ENCODE results near the gene WASF3. TPM values are rescaled to one million over a fixed set of nuclear protein-coding genes. Genes with fewer than 3 reads are reported as not detected.

Gene WASF3
- total and polyA plus RNA-seq, 10 donors, result 1.7 to 16.4 (median 8.4) TPM

- WGBS, 5 donors, result 62 to 78% (median 76%) methylated on average over 4 of the region's 4 CpGs
- intact Hi-C loops (cut with DNase I; ENCODE audit: low total_unique reads), result no loop called here
- no peak overlapping the region for H3K27ac ChIP-seq
- no peak overlapping the region for H3K4me3 ChIP-seq
- H3K36me3 ChIP-seq, result no peaks in the 10 kb centered on the region
- TF ChIP-seq POLR2AphosphoS5 (IDR thresholded peaks at IDR 0.05) (no peak), CTCF (IDR thresholded peaks at IDR 0.05 in 8 of 11, conservative IDR thresholded peaks at IDR 0.05 in 3 of 11) (no peak), POLR2A (IDR thresholded peaks at IDR 0.05) (no peak)
- H3K9me3 ChIP-seq, result peaks cover 0 to 6% (median 0%) of the 10 kb centered on the region in 8 donors
- H3K4me1 ChIP-seq, result no peaks in the 10 kb centered on the region
- no peak for DNase-seq
- H3K27me3 ChIP-seq (replicated peaks in 1 of 7), result peaks cover 0 to 22% (median 0%) of the 10 kb centered on the region in 7 donors
Measured at GRCh38 chr13:26515721-26516120, 41.8 kb upstream of the WASF3 start.

DNA sequence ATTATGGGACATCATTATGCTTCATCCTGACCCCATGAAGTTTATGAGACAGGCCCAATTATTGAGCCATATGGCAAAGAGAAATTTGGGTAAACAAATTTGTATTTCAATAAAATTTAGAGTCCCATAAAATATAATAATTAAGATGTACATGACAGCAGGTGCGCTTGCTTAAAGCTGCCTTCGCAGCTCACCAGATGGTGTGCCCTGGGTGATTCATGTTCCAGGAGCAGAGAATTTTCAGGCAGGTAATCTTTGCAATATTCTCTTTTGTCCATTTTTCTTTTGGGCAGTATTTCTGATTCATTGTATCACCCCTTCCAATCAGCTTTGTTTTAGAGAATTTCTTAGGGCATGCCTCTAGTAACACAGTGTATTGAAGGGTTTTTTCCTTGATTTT, 39.5 kb upstream of the WASF3 start:
- Histone ChIP-seq H3K4me1 (no peaks in the 10 kb centered on the region), H3K36me3 (no peaks in the 10 kb centered on the region), H3K27ac (no peak overlapping the region), H3K9me3 (peaks cover 0 to 6% (median 0%) of the 10 kb centered on the region in 8 donors), H3K27me3 (replicated peaks in 1 of 7) (peaks cover 0 to 23% (median 0%) of the 10 kb centered on the region in 7 donors), H3K4me3 (no peak overlapping the region)
- WGBS, 5 donors, result 85 to 92% (median 88%) methylated on average over 2 of the region's 2 CpGs
- no peak for TF ChIP-seq POLR2AphosphoS5 (IDR thresholded peaks at IDR 0.05)
- no peak for DNase-seq
- intact Hi-C loops (cut with DNase I; ENCODE audit: low total_unique reads), result no loop called here

GRCh38 chr13:26518451-26518959, 39.0 kb upstream of the WASF3 start:
- intact Hi-C loops (cut with DNase I; ENCODE audit: low total_unique reads), result no loop called here
- H3K4me3 ChIP-seq, result no peak overlapping the region
- H3K27ac ChIP-seq, result no peak overlapping the region
- WGBS, 5 donors, result 12 to 18% (median 14%) methylated on average over 5 of the region's 5 CpGs
- no peaks in the 10 kb centered on the region for H3K4me1 ChIP-seq
- peaks cover 0 to 23% (median 0%) of the 10 kb centered on the region in 7 donors for H3K27me3 ChIP-seq (replicated peaks in 1 of 7)
- TF ChIP-seq CTCF (IDR thresholded peaks at IDR 0.05 in 8 of 11, conservative IDR thresholded peaks at IDR 0.05 in 3 of 11) (no peak), POLR2AphosphoS5 (IDR thresholded peaks at IDR 0.05) (no peak), POLR2A (IDR thresholded peaks at IDR 0.05) (no peak)
- peaks cover 0 to 6% (median 0%) of the 10 kb centered on the region in 8 donors for H3K9me3 ChIP-seq
- no peak for DNase-seq
- no peaks in the 10 kb centered on the region for H3K36me3 ChIP-seq

DNA sequence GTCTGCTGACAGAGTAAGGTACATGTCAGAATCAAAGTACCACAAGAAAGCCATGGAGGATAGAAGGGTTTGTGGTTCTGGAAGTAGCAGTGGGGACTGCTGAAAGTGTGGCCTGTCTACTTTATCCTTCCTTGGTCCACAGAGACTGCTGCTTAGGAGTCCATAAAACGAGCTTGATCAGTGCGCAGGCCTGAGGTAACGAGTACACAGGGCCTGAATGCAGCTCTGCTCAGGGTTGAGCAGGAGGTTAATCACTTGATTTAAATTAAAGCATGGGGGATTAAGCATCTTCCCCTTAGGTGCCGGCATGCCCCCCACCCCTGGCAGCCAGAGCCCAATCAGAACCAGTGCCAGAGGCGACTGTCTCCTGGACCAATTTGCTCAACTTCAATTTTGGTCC, 34.9 kb upstream of the WASF3 start:
- H3K9me3 ChIP-seq, result peaks cover 0 to 6% (median 0%) of the 10 kb centered on the region in 8 donors
- H3K27ac ChIP-seq, result no peak overlapping the region
- TF ChIP-seq CTCF (IDR thresholded peaks at IDR 0.05 in 8 of 11, conservative IDR thresholded peaks at IDR 0.05 in 3 of 11), result no peak
- no peak for TF ChIP-seq POLR2AphosphoS5 (IDR thresholded peaks at IDR 0.05)
- TF ChIP-seq POLR2A (IDR thresholded peaks at IDR 0.05), result no peak
- intact Hi-C loops (cut with DNase I; ENCODE audit: low total_unique reads), result no loop called here
- H3K4me3 ChIP-seq, result no peak overlapping the region
- H3K27me3 ChIP-seq (replicated peaks in 1 of 7), result peaks cover 0 to 27% (median 0%) of the 10 kb centered on the region in 7 donors
- 83 to 91% (median 88%) methylated on average over 5 of the region's 5 CpGs for WGBS, 5 donors
- no peaks in the 10 kb centered on the region for H3K36me3 ChIP-seq
- H3K4me1 ChIP-seq, result no peaks in the 10 kb centered on the region
- no peak for DNase-seq

Data from spleen (tissue), 11 donors.